NCI-H345 (cell line): Measurements from ENCODE around the gene PTTG1IP.
"Not testable (repeated sequence)": the region's sequence is repeated elsewhere in the genome, so short reads cannot be mapped to it uniquely, and the experiment has no call there.

ENCODE experiments used
- DNase-seq: peaks from one replicate; lab custom pipeline; 2025; lab: John Stamatoyannopoulos, UW

Gene PTTG1IP

GRCh38 chr21:44873356-44874239 lies at the start of gene PTTG1IP:
Gene PTTG1IP, minus strand, starts transcription at chr21:44873690. Its CDS starts 74 bp downstream, at chr21:44873616.
- peak; percentile 100 for DNase-seq

GRCh38 chr21:44921928-44922327 lies 48.4 kb upstream of the PTTG1IP start:
- no peak for DNase-seq

GRCh38 chr21:44920694-44921604 lies 47.5 kb upstream of the PTTG1IP start, which contains the start of gene ITGB2:
Gene ITGB2, minus strand, starts transcription at chr21:44920899. Its CDS starts 10,117 bp downstream, at chr21:44910782.
- no peak for DNase-seq

- DNase-seq, result no peak
These were observed 46.6 kb upstream of the PTTG1IP start for GRCh38 chr21:44919913-44920693.

- no peak for DNase-seq
These were observed 45.8 kb upstream of the PTTG1IP start for GRCh38 chr21:44919111-44919912.

- DNase-seq, result peak; percentile 11
These were observed 45.1 kb upstream of the PTTG1IP start for GRCh38 chr21:44918581-44919033.

- no peak for DNase-seq
These were observed 44.6 kb upstream of the PTTG1IP start for GRCh38 chr21:44918107-44918470.

- no peak for DNase-seq
These were observed 44.1 kb upstream of the PTTG1IP start for GRCh38 chr21:44917446-44918106.

GRCh38 chr21:44916965-44917364 lies 43.5 kb upstream of the PTTG1IP start:
- no peak for DNase-seq

- no peak for DNase-seq
These were observed 40.8 kb upstream of the PTTG1IP start for GRCh38 chr21:44914176-44914874.

GRCh38 chr21:44913425-44914175 lies 40.1 kb upstream of the PTTG1IP start:
- DNase-seq, result no peak

GRCh38 chr21:44912506-44913412 lies 39.3 kb upstream of the PTTG1IP start:
- DNase-seq, result not testable (repeated sequence)

- no peak for DNase-seq
These were observed 38.6 kb upstream of the PTTG1IP start for GRCh38 chr21:44912158-44912473.

GRCh38 chr21:44911384-44912157 lies 38.1 kb upstream of the PTTG1IP start:
- peak; percentile 96 for DNase-seq

- no peak for DNase-seq
These were observed 37.5 kb upstream of the PTTG1IP start for GRCh38 chr21:44911068-44911383.

GRCh38 chr21:44910229-44911067 lies 37.0 kb upstream of the PTTG1IP start:
- peak; percentile 48 for DNase-seq

- no peak for DNase-seq
These were observed 36.2 kb upstream of the PTTG1IP start for GRCh38 chr21:44909719-44910118.
